ENCODE data around the gene RAD51B.

The RAD51B gene

DNA sequence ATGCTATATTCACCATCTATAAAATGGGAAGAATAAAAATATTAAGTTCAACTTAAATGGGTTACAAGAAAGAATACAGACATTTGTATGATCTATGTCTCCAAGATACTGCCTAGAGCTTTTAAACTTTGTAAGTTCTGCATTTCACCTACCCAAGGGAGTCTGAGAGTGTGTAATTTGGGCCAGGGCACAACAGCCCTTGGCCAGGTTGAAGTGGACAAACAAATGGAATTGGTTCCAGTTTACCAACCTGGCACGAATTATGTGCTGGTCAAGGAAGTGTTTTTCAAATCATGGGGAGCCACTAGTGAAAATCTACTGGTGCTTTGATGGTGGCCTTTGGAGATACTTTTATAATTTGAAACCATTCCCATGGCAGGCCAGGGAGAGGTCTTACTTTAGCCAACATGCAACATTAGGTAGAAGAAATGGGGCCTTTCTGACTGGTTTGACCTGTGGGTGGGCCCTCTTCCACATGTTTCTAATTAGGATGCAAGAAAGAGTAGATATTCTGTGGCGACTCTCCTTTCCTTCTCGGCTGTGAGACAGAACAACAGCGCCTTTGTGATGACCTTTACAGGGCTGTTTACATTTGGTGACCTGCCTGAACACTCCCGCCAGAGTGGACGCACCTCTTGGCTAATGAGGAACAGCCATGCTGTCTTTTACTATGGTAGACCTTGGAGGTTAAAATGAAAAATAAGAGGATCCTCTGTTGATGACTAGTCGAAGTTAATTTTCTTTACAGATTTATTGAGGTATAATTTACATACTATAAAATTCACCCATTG is 496.7 kb downstream of the RAD51B start:
- no peak for FAIRE-seq
- DNase-seq (ENCODE audit: low spot score): no peak

DNA sequence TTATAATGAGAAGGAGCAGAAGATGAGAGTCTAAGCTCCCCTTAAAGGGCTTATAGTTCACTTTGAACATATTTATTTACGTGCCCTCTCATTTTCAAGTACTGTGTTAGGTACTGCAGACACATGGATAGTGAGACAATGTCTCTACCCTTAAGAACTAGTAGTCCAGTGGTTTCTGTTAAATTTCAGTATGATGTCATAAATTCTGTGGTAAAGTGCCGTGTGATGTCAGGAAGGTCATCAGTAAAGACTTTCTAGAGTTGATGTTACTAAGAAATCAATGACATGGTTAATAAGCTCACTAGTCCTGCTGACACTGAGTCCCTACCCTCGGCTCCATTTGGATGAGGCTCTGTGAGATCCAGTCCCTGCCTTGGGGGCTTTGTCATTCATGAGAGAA is 497.7 kb downstream of the RAD51B start:
- DNase-seq (ENCODE audit: low spot score) (no peak), FAIRE-seq (no peak)

GRCh38 chr14:68318828-68319227 is 499.2 kb downstream of the RAD51B start:
- FAIRE-seq (no peak), DNase-seq (ENCODE audit: low spot score) (no peak)

DNA sequence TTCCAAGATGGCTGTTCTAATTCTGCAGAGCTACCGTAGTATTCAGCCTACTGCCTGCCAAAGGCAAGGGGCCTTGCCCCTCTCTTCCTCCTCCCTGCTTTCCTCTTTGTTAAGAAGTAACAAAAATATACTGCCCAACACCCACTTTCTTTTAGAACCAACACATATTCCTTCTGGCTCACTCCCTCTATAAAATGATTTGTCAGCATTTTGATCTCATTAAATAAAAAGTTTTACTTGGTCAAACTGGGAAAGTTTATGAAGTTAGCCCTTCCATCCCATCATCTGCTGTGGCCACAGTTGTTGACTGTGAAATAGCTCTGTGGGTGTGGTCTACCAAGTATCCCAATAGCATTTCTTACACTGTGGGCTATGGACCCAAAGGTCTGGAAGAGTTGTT is 500.9 kb downstream of the RAD51B start:
- DNase-seq (ENCODE audit: low spot score) (no peak), FAIRE-seq (no peak)

DNA sequence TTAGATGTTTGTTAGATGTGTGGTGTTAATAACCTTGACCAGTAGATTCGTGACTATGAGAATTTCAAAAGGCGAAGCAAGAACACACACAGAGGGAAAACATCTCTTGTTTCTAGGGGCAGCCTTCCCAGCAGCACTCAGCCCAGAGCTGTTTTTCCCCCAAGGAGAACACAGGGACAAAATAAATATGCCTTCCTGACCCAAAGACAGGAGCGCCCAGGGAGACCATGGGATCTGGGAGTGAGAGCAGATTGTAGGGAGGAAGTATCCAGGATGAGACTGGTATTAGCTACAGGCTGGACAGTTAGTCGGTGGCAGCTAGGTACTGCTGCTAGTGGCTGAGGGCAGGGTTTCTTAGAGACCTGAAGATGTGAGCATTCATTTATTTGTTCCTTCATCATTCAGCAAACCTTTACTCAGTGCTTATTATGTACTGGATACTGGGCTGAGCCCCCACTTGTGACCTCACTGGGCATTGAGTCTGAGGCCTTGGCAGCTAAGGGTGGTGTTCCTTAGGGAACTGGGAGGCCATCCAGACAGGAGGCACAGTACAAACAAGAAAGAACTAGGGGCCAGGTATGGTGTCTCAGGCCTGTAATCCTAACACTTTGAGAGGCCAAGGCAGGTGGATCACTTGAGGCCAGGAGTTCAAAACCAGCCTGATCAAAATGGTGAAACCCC is 503.5 kb downstream of the RAD51B start:
- FAIRE-seq: no peak
- no peak for DNase-seq (ENCODE audit: low spot score)

- DNase-seq (ENCODE audit: low spot score) (no peak), FAIRE-seq (no peak)
Measured at GRCh38 chr14:68325267-68325807, 505.8 kb downstream of the RAD51B start.

GRCh38 chr14:68327231-68327630 is 507.7 kb downstream of the RAD51B start:
- no peak for FAIRE-seq
- DNase-seq (ENCODE audit: low spot score): no peak

- FAIRE-seq (no peak), DNase-seq (ENCODE audit: low spot score) (no peak)
Measured at GRCh38 chr14:68328509-68328908, 508.9 kb downstream of the RAD51B start.

DNA sequence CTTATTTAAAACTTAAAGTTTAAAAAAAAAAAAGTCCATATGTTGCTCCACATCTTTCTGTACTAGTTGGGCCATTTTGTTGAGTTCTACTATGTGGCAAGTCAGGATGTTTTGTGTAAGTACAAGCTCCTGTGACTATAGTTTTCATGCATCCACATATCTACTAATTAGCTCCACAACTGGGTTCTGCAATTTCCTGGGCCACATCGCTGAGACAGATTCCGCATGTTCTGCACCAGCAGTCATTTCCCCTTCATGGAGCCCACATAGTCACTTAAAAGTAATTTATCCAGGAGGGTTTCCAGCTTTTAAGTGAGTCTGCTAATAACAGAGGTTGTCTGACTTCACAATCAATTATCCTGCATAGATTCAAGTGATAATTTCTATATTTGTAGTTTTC is 511.8 kb downstream of the RAD51B start:
- DNase-seq (ENCODE audit: low spot score) (no peak), FAIRE-seq (no peak)

DNA sequence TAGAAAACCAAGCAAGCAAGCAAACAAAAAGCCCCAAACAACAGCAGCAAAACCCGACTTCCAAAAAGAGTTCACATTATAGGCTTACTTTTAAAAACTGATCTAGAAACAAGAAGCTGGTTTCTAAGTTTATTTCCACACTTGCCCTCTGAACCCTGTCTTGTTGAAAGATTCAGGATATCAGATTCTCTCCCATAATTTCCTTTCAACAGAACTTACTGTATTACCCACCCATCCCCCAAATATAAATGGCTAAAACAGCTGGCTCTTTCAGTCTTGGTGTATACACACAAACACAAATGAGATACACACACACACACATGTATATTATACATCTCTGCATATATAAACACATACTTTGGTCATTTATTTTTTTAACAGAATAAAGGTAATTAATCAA is 512.4 kb downstream of the RAD51B start:
- FAIRE-seq (no peak), DNase-seq (ENCODE audit: low spot score) (no peak)

GRCh38 chr14:68333262-68333661 is 513.7 kb downstream of the RAD51B start:
- FAIRE-seq (no peak), DNase-seq (ENCODE audit: low spot score) (no peak)

GRCh38 chr14:68335312-68335711 is 515.7 kb downstream of the RAD51B start:
- no peak for DNase-seq (ENCODE audit: low spot score)
- no peak for FAIRE-seq

DNA sequence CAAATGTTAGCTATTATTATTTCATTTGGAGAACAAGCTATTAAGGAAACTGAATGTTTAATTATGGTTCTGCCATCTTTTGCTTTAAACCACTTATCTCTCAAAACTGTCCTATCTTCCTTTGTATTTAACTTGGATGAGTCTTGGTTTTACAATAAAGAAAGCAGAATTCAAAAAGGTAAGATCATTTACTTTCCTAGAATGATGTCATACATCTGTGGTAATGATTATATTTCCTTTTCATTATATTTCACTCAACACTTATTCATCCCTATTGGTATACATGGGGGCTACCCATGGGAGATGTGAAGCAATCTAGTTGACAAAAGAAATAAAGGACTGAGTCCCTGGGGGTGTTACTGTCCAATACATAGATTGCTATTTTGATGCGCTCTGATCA is 516.6 kb downstream of the RAD51B start:
- FAIRE-seq: no peak
- DNase-seq (ENCODE audit: low spot score): no peak

DNA sequence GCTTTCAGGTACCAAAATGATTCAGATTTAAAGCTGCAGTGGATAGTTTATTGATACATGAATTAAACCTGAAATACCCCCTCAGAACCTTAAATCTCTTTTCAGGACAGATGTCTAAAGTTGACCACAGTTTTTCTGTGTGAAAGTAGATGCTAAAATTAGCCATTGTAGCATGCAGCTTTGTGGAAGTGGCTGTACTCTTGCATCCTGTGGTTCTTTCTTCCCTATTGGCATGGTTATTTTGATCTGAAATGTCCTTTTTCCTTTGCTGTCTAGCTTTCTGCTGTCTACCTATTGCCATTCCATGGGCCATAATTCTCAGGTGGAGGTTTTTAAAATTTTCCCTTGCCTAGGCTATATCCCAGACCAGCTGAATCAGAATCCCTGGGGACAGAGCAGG is 517.7 kb downstream of the RAD51B start:
- FAIRE-seq: no peak

GRCh38 chr14:68340262-68340661 is 520.7 kb downstream of the RAD51B start:
- DNase-seq (ENCODE audit: low spot score): no peak
- FAIRE-seq: no peak

More for the DNA sequence above, 517.7 kb downstream of the RAD51B start:
- DNase-seq (ENCODE audit: low spot score): no peak

DNA sequence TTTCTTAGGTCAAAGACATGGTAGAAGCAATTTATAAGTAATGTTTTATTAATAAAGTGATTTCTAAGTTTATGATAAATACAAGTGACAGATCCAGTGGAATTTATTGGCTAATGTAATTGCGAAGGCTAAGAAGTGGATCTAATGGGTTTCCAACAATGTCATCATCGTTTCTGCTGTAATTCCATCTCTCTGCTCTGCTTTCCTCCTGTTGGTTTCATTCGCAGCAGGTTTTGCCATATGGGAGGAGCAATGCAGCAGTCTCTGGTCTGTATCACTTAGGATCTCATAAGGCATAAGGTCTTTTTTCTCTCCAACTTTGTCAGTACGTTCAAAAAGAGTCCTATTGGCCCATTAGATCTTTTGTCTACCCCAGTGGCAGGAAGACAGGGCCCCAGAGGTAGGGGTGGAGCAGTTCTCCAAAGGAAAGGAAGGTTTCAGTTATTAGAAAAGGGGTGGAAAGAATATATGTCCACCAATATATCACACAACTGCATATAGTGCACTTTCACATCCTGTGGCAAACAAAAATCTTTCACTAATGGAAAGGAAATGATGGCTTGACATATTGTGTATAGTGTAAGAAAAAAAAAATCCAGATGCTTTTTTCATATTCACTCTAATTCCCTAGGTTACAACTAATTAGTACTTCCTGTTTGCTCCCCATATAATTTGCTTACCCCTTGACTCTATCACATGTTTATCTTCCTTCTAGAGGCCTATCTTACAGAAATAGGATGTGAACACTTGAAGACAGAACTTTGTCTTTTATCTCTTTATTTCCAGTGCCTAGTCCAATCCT is 522.0 kb downstream of the RAD51B start:
- DNase-seq (ENCODE audit: low spot score): no peak
- FAIRE-seq: no peak

DNA sequence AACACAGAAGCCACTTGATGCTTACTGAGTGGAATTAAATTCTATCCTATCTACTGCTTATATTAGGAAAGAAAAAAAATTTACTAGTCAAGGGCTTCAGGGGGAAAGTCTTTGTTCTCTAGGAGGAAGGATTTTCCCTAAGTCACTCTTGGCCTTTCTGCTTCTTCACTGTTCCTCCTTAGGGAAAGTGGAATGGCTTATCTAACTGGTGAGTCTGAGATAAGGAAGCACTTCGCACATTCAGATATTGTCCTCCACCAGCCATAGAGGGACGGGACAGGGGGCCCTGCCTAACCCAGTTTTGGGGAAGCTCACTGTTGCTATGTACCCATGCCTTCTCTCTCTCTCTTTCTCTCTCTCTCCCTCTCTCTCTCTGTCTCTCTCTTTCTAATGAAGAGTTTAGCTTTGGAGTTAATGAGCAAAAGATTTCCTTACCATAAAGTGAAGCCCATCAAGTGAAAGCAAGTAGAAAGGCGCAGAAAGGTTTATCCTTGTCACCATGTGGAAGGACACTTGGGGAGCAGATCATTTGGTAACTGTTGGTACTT is 522.7 kb downstream of the RAD51B start:
- DNase-seq (ENCODE audit: low spot score): no peak
- no peak for FAIRE-seq

GRCh38 chr14:68343534-68344118 is 524.0 kb downstream of the RAD51B start:
- no peak for FAIRE-seq
- no peak for DNase-seq (ENCODE audit: low spot score)

- no peak for FAIRE-seq
- no peak for DNase-seq (ENCODE audit: low spot score)
Measured at GRCh38 chr14:68345738-68346137, 526.2 kb downstream of the RAD51B start.

GRCh38 chr14:68346556-68347343 is 527.2 kb downstream of the RAD51B start:
- no peak for FAIRE-seq
- no peak for DNase-seq (ENCODE audit: low spot score)

Measured in RCC 7860 (cell line).